Keratinocyte (primary cell): ENCODE data around the gene FMNL2. TPM values are rescaled to one million over a fixed set of nuclear protein-coding genes. Genes with fewer than 3 reads are reported as not detected.

Experiments used
- DNase-seq: peaks from one replicate; pipeline ENCODE4 v3.0.0-alpha.2; 2011; ENCODE audit warnings: low read depth, missing footprints, low spot score
- FAIRE-seq: peaks from 2 replicates; lab custom pipeline; 2011; peaks lifted over from hg19 to GRCh38; lab: Jason Lieb, UNC
- H2AFZ ChIP-seq: 2 replicates; pipeline ENCODE4 v1.6.0; 2012; ENCODE audit warnings: low read length, control low read depth, inconsistent platforms; ENCODE audit not compliant: control insufficient read depth
- H3K27ac ChIP-seq: 2 replicates; pipeline ENCODE4 v1.5.1; 2011; ENCODE audit warnings: low read length; ENCODE audit not compliant: control insufficient read depth, insufficient read depth
- H3K27me3 ChIP-seq: 3 replicates; pipeline ENCODE4 v1.6.0; 2011; ENCODE audit warnings: low read length; ENCODE audit not compliant: control insufficient read depth, insufficient read depth; ENCODE audit errors: extremely low read depth
- H3K36me3 ChIP-seq, 2 experiments: 2 replicates in 1 of 2; 3 replicates in 1 of 2; pipeline ENCODE4 v1.5.1; 2011; ENCODE audit warnings: low read length in 2 of 2, mild to moderate bottlenecking in 1 of 2; ENCODE audit not compliant: control insufficient read depth in 2 of 2, insufficient read depth in 2 of 2; ENCODE audit errors: extremely low read depth in 1 of 2
- H3K4me1 ChIP-seq: 3 replicates; pipeline ENCODE4 v1.5.1; 2011; ENCODE audit warnings: low read length; ENCODE audit not compliant: control insufficient read depth, insufficient read depth; ENCODE audit errors: extremely low read depth
- H3K4me2 ChIP-seq: 3 replicates; pipeline ENCODE4 v1.6.0; 2011; ENCODE audit warnings: low read depth, low read length; ENCODE audit not compliant: control insufficient read depth, insufficient read depth; ENCODE audit errors: extremely low read depth
- H3K4me3 ChIP-seq, 3 experiments: fragments of 200-600 bp in 1 of 3; sonication (generic) in 1 of 3; 2 replicates in 2 of 3; 3 replicates in 1 of 3; pipeline ENCODE4 v1.5.1; 2011 to 2016; ENCODE audit warnings: low read length in 3 of 3, mild to moderate bottlenecking in 3 of 3, control low read depth in 2 of 3, inconsistent platforms in 1 of 3, low read depth in 1 of 3, mixed read lengths in 1 of 3, mixed run types in 1 of 3, moderate library complexity in 1 of 3; ENCODE audit not compliant: control insufficient read depth in 2 of 3, insufficient read depth in 2 of 3; ENCODE audit errors: extremely low read depth in 1 of 3
- H3K79me2 ChIP-seq: 2 replicates; pipeline ENCODE4 v1.6.0; 2012; ENCODE audit warnings: low read length; ENCODE audit not compliant: control insufficient read depth, insufficient read depth
- H3K9ac ChIP-seq: 3 replicates; pipeline ENCODE4 v1.6.0; 2011; ENCODE audit warnings: low read length; ENCODE audit not compliant: control insufficient read depth, insufficient read depth; ENCODE audit errors: extremely low read depth
- H3K9me1 ChIP-seq: 3 replicates; pipeline ENCODE4 v1.6.0; 2011; ENCODE audit warnings: low read length; ENCODE audit not compliant: control insufficient read depth, insufficient read depth; ENCODE audit errors: extremely low read depth
- H3K9me3 ChIP-seq: 2 replicates; pipeline ENCODE4 v1.5.1; 2012; ENCODE audit warnings: low read depth, low read length; ENCODE audit not compliant: control insufficient read depth
- H4K20me1 ChIP-seq: 3 replicates; pipeline ENCODE4 v1.6.0; 2011; ENCODE audit warnings: low read length; ENCODE audit not compliant: control insufficient read depth, insufficient read depth; ENCODE audit errors: extremely low read depth
- EZH2 ChIP-seq: IDR thresholded peaks from one replicate; pipeline ENCODE4 v1.6.1; 2012; ENCODE audit warnings: inconsistent platforms, mild to moderate bottlenecking, low read length, moderate library complexity
- dilution Hi-C: fragments of 300-500 bp; cut with MboI; formaldehyde crosslinking; loops from one replicate; pipeline ENCODE4 v1.7.0; 2020; ENCODE audit warnings: low sequenced_read_pairs; ENCODE audit not compliant: extremely low pct_ligation_motif_present
- polyA plus RNA-seq, 5 experiments: library from polyadenylated mRNA; depleted of rRNA in 3 of 5; stranded (reverse) in 3 of 5; stranded (forward) in 1 of 5; unstranded in 1 of 5; fragments of >200 nt; gene quantifications; 1 replicate in 1 of 5; 2 replicates in 3 of 5; 3 replicates in 1 of 5; pipeline versions ENCODE4 v1.2.1 to v1.2.3, GENCODE V29; 2011 to 2012; ENCODE audit warnings: missing spikeins in 2 of 5, low read depth in 1 of 5, low replicate concordance in 1 of 5
- TF ChIP-seq, protein P1 (sequence below), 3 experiments: IDR thresholded peaks in 1 of 3; conservative IDR thresholded peaks in 1 of 3; optimal IDR thresholded peaks in 1 of 3; 2 replicates in 2 of 3; 3 replicates in 1 of 3; pipeline versions ENCODE3 to v1.5.1; 2011; ENCODE audit warnings: low read length in 3 of 3, mild to moderate bottlenecking in 3 of 3, moderate library complexity in 2 of 3, control low read depth in 1 of 3, inconsistent platforms in 1 of 3; ENCODE audit not compliant: insufficient read depth in 2 of 3; ENCODE audit errors: extremely low read depth in 1 of 3

The FMNL2 gene
- polyA plus RNA-seq, 1 donor (not counting 4 experiments of a cell fraction or from before 2014, with no cell fraction given): 62.7 TPM

DNA sequence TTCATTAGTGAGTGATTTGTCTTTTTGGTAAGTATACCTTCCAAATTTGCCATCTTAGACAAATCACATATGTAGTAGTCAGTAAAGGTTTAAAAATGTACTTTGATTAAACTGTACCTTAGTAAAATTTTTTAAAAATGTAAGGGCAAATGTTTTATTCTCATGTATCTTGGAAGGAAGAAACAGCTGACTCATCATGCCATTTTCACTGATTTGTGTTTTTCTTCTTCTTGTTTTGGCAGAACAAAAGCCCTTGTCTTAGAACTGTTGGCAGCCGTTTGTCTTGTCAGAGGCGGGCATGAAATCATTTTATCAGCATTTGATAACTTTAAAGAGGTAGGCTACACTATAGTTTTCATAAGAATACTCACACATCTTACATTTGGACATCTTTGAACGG is 245.7 kb downstream of the FMNL2 start:
- TF ChIP-seq, protein P1, sequence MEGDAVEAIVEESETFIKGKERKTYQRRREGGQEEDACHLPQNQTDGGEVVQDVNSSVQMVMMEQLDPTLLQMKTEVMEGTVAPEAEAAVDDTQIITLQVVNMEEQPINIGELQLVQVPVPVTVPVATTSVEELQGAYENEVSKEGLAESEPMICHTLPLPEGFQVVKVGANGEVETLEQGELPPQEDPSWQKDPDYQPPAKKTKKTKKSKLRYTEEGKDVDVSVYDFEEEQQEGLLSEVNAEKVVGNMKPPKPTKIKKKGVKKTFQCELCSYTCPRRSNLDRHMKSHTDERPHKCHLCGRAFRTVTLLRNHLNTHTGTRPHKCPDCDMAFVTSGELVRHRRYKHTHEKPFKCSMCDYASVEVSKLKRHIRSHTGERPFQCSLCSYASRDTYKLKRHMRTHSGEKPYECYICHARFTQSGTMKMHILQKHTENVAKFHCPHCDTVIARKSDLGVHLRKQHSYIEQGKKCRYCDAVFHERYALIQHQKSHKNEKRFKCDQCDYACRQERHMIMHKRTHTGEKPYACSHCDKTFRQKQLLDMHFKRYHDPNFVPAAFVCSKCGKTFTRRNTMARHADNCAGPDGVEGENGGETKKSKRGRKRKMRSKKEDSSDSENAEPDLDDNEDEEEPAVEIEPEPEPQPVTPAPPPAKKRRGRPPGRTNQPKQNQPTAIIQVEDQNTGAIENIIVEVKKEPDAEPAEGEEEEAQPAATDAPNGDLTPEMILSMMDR (optimal IDR thresholded peaks at IDR 0.05 in 1 of 3, IDR thresholded peaks at IDR 0.05 in 1 of 3, conservative IDR thresholded peaks at IDR 0.05 in 1 of 3; ENCODE audit: extremely low read depth in 1 of 3, insufficient read depth in 2 of 3, low read length in 3 of 3): no peak
- TF ChIP-seq EZH2: no peak
- Histone ChIP-seq H3K36me3 (peaks cover 8 to 30% of the 10 kb centered on the region in 2 experiments), H3K27ac (no peak overlapping the region), H4K20me1 (no peaks in the 10 kb centered on the region), H3K4me3 (no peak overlapping the region), H3K9me1 (no peaks in the 10 kb centered on the region), H3K79me2 (no peaks in the 10 kb centered on the region), H3K4me2 (no peak overlapping the region), H3K9me3 (no peaks in the 10 kb centered on the region), H2AFZ (no peak overlapping the region), H3K4me1 (no peaks in the 10 kb centered on the region), H3K27me3 (no peaks in the 10 kb centered on the region), H3K9ac (no peak overlapping the region)
- DNase-seq: no peak
- peak; percentile 55 for FAIRE-seq
- dilution Hi-C loops: no loop called here

DNA sequence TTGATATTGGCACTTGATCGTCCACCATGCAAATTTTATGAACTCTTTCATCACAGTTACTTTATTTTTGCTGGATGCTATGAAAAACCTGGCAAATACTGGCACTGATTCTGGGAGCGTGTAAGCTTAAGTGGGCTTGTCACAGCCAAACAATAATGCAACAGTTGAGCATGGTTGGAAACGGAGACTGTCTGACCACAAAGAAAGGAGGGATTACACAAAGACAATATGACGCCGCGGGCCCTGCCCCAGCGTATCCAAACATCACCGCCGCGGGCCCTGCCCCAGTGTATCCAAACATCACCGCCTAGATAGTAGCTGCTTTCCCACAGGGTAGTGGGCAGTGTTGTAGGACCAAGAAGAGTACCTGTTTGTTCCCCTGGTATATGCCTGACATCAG is 246.4 kb downstream of the FMNL2 start:
- H3K9me1 ChIP-seq: no peaks in the 10 kb centered on the region
- no peak for TF ChIP-seq EZH2
- TF ChIP-seq, protein P1 (optimal IDR thresholded peaks at IDR 0.05 in 1 of 3, IDR thresholded peaks at IDR 0.05 in 1 of 3, conservative IDR thresholded peaks at IDR 0.05 in 1 of 3; ENCODE audit: extremely low read depth in 1 of 3, insufficient read depth in 2 of 3, low read length in 3 of 3): no peak
- no peak for FAIRE-seq
- no peak overlapping the region for H3K9ac ChIP-seq
- no peak overlapping the region for H3K27ac ChIP-seq
- no peaks in the 10 kb centered on the region for H4K20me1 ChIP-seq
- dilution Hi-C loops: no loop called here
- DNase-seq: no peak
- no peak overlapping the region for H2AFZ ChIP-seq
- H3K79me2 ChIP-seq: no peaks in the 10 kb centered on the region
- H3K4me2 ChIP-seq: no peak overlapping the region
- no peak overlapping the region for H3K4me3 ChIP-seq
- no peaks in the 10 kb centered on the region for H3K4me1 ChIP-seq
- H3K36me3 ChIP-seq: peaks cover 8 to 30% of the 10 kb centered on the region in 2 experiments
- no peaks in the 10 kb centered on the region for H3K27me3 ChIP-seq
- H3K9me3 ChIP-seq: no peaks in the 10 kb centered on the region
